A549 (cell line): ENCODE measurements around the gene NFATC2. TPM values are rescaled to one million over a fixed set of nuclear protein-coding genes. Genes with fewer than 3 reads are reported as not detected.

Experiments used
- ATAC-seq, 2 experiments: fragments of 200-7000 bp in 1 of 2; fragments of >200 bp in 1 of 2; cut with Nextera tagmentation in 1 of 2; cut with Tn5 transposase in 1 of 2; 3 replicates each; pipeline versions ENCODE4 v1.8.0 to v1.9.1; 2018 to 2020; ENCODE audit warnings: mild to moderate bottlenecking in 1 of 2, moderate library complexity in 1 of 2
- CTCF ChIA-PET: fragments of 300-600 bp; sonication (Branson Sonifier 250); formaldehyde crosslinking; extraction: SDS; loops from one replicate; lab custom pipeline; 2021; ENCODE audit warnings: antibody characterized with exemption, inconsistent platforms; lab: Yijun Ruan, JAX
- POLR2A ChIA-PET: fragments of 350-600 bp; formaldehyde crosslinking; extraction: SDS; loops from one replicate; lab custom pipeline; 2021; ENCODE audit warnings: antibody characterized with exemption, inconsistent platforms; lab: Yijun Ruan, JAX
- DNase-seq, 2 experiments: peaks; one replicate each; pipeline versions ENCODE4 v3.0.0 to v3.0.0-alpha.2; 2011 to 2016; ENCODE audit warnings: low read depth in 1 of 2, low spot score in 1 of 2
- FAIRE-seq: peaks from 2 replicates; lab custom pipeline; 2011; peaks lifted over from hg19 to GRCh38; lab: Jason Lieb, UNC
- H3K27ac ChIP-seq, 2 experiments: fragments of >200 bp; sonication (Bioruptor Twin); formaldehyde crosslinking; 3 replicates each; pipeline ENCODE4 v1.5.1; 2016 to 2017
- H3K4me1 ChIP-seq: fragments of >200 bp; sonication (Bioruptor Twin); formaldehyde crosslinking; 3 replicates; pipeline ENCODE4 v1.6.1; 2016
- H3K4me2 ChIP-seq: fragments of >200 bp; sonication (Bioruptor Twin); formaldehyde crosslinking; 3 replicates; pipeline ENCODE4 v1.6.1; 2016
- H3K4me3 ChIP-seq: fragments of >200 bp; sonication (Bioruptor Twin); formaldehyde crosslinking; 3 replicates; pipeline ENCODE4 v1.5.1; 2016
- H3K9me3 ChIP-seq: fragments of >200 bp; sonication (Bioruptor Twin); formaldehyde crosslinking; 3 replicates; pipeline ENCODE4 v1.6.1; 2016
- BHLHE40 ChIP-seq: IDR thresholded peaks from 2 replicates; pipeline ENCODE4 v1.6.1; 2012; ENCODE audit warnings: low read depth, low read length, inconsistent platforms
- CBX8 ChIP-seq: fragments of 200-600 bp; sonication (generic); IDR thresholded peaks from 2 replicates; pipeline ENCODE4 v1.6.1; 2016
- CEBPB ChIP-seq, 2 experiments: fragments of >200 bp in 1 of 2; sonication (Bioruptor Twin) in 1 of 2; formaldehyde crosslinking in 1 of 2; IDR thresholded peaks; 2 replicates each; pipeline ENCODE4 v1.6.1; 2012 to 2016
- FOSL2 ChIP-seq, 2 experiments: fragments of 450-650 bp in 1 of 2; fragments of >200 bp in 1 of 2; sonication (Bioruptor Twin) in 1 of 2; formaldehyde crosslinking; IDR thresholded peaks; 2 replicates each; pipeline versions ENCODE4 v1.5.0 to v1.6.1; 2016 to 2020; ENCODE audit warnings: mild to moderate bottlenecking in 1 of 2, moderate library complexity in 1 of 2
- FOXS1 ChIP-seq: fragments of 250-450 bp; sonication (Bioruptor Pico); IDR thresholded peaks from 2 replicates; pipeline ENCODE4 v1.5.0; 2020; ENCODE audit warnings: mild to moderate bottlenecking, moderate library complexity
- NPAS2 ChIP-seq: fragments of 250-450 bp; sonication (Bioruptor Pico); IDR thresholded peaks from 2 replicates; pipeline ENCODE4 v1.8.0; 2022; ENCODE audit warnings: mild to moderate bottlenecking, moderate library complexity, borderline replicate concordance
- NR3C1 ChIP-seq: fragments of >200 bp; sonication (Bioruptor Twin); formaldehyde crosslinking; IDR thresholded peaks from 3 replicates; pipeline ENCODE4 v1.6.1; 2017
- RAD21 ChIP-seq, 2 experiments: fragments of >200 bp in 1 of 2; sonication (Bioruptor Twin) in 1 of 2; formaldehyde crosslinking in 1 of 2; IDR thresholded peaks in 1 of 2; conservative IDR thresholded peaks in 1 of 2; 2 replicates in 1 of 2; 3 replicates in 1 of 2; pipeline ENCODE4 v1.6.1; 2012 to 2018; ENCODE audit warnings: inconsistent platforms in 1 of 2
- WGBS: methylation state at CpG from one replicate; pipeline ENCODE4 v1.1.6; 2017; ENCODE audit errors: missing lambda C conversion rate; 5-methylcytosine and 5-hydroxymethylcytosine counted together
- polyA plus RNA-seq, 4 experiments: library from polyadenylated mRNA; depleted of rRNA in 3 of 4; stranded (reverse); fragments of >200 nt; fragmentation: RNase III in 1 of 4; extraction: RNeasy Plus Mini Kit Qiagen cat#74134 plus additional on column Dnase treatment in 1 of 4; gene quantifications; 2 replicates in 3 of 4; 3 replicates in 1 of 4; pipeline ENCODE4 v1.2.3, GENCODE V29; 2011 to 2017
- TF ChIP-seq, protein P1 (sequence below): IDR thresholded peaks from 2 replicates; pipeline ENCODE4 v1.6.1; 2012; ENCODE audit warnings: low read depth, borderline replicate concordance
- TF ChIP-seq, protein P2 (sequence below): fragments of >200 bp; sonication (Bioruptor Twin); formaldehyde crosslinking; IDR thresholded peaks from 3 replicates; pipeline ENCODE4 v1.6.1; 2016
- TF ChIP-seq, protein P3 (sequence below): IDR thresholded peaks from 2 replicates; pipeline ENCODE4 v1.6.1; 2012

The NFATC2 gene
- polyA plus RNA-seq, 2 of the 4 experiments (the other 2 are of a cell fraction): 0.75 to 1.6 TPM

GRCh38 chr20:51420111-51420510, 122.4 kb downstream of the NFATC2 start (continued):
- TF ChIP-seq FOSL2 (IDR thresholded peaks at IDR 0.05): no peak
- no peak for TF ChIP-seq FOSL2 (CRISPR knock-in tag; IDR thresholded peaks at IDR 0.05)
- TF ChIP-seq, protein P1, sequence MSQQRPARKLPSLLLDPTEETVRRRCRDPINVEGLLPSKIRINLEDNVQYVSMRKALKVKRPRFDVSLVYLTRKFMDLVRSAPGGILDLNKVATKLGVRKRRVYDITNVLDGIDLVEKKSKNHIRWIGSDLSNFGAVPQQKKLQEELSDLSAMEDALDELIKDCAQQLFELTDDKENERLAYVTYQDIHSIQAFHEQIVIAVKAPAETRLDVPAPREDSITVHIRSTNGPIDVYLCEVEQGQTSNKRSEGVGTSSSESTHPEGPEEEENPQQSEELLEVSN: no peak
- no peak for TF ChIP-seq CBX8

- TF ChIP-seq RAD21 (conservative IDR thresholded peaks at IDR 0.05 in 1 of 2, IDR thresholded peaks at IDR 0.05 in 1 of 2): no peak
- CTCF ChIA-PET: no interaction called here
- no peak for FAIRE-seq
- Histone ChIP-seq H3K4me3 (no peak overlapping the region), H3K9me3 (no peaks in the 10 kb centered on the region), H3K4me2 (no peak overlapping the region), H3K27ac (no peak overlapping the region), H3K4me1 (no peaks in the 10 kb centered on the region)
- no peak for DNase-seq
- POLR2A ChIA-PET: no interaction called here
- 84% methylated on average over 4 of the region's 4 CpGs for WGBS
- ATAC-seq: no peak
Observed at GRCh38 chr20:51419646-51420045, 122.9 kb downstream of the NFATC2 start.

DNA sequence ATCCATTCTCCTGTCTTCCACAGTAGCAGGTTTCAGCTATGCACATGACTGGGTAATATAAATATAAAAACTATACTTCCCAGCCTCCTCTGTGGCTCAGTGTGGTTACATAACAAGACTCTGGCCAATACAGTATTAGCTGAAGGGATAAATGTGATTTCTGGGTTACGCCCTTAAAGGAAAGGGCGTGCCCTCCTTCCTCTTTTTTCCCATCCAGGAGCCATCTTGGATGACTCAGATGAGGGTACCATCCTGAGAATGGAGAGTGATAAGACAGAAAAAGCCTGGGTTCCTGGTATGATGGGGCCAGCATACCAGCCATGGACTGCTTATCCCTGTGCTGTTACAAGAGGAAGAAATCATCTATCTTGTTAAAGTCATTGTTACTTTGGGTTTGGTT, 123.3 kb downstream of the NFATC2 start:
- FAIRE-seq (no peak), DNase-seq (no peak)
- no peak overlapping the region for H3K4me2 ChIP-seq
- 97% methylated on average over 2 of the region's 2 CpGs for WGBS
- no peak for TF ChIP-seq NPAS2
- no peak for TF ChIP-seq CEBPB (IDR thresholded peaks at IDR 0.05)
- TF ChIP-seq, all 56 proteins: peak for 0
- ATAC-seq: no peak
- CTCF ChIA-PET: no interaction called here
- no peak overlapping the region for H3K27ac ChIP-seq
- POLR2A ChIA-PET: no interaction called here
- H3K4me1 ChIP-seq: no peaks in the 10 kb centered on the region
- H3K9me3 ChIP-seq: no peaks in the 10 kb centered on the region
- H3K4me3 ChIP-seq: no peak overlapping the region

DNA sequence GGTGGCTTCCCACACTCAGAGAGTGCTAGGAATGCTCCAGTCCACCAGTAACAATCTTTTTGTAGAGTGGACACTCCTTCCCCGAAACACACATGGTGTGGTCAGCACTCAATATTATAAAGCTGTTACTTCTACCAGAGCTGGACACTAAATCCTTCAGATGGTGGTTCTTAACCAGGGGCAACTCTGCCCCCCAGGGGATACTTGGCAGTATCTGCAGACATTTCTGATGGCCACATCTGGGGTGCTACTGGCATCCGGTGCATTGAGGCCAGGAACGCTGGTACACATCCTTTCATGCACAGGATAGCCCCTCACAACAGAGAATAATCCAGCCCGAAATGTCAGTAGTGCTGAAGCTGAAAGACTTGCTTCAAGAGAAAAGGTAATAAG, 124.4 kb downstream of the NFATC2 start:
- Histone ChIP-seq H3K4me2 (no peak overlapping the region), H3K4me3 (no peak overlapping the region), H3K4me1 (no peaks in the 10 kb centered on the region), H3K9me3 (no peaks in the 10 kb centered on the region), H3K27ac (no peak overlapping the region)
- CTCF ChIA-PET: interaction anchor here (0.7 to 2.4 kb wide), 7 partner anchors 36 to 206 kb away, joined by 3 to 12 read pairs (median 4); no protein-coding TSS in a partner anchor
- FAIRE-seq: no peak
- TF ChIP-seq, protein P2, sequence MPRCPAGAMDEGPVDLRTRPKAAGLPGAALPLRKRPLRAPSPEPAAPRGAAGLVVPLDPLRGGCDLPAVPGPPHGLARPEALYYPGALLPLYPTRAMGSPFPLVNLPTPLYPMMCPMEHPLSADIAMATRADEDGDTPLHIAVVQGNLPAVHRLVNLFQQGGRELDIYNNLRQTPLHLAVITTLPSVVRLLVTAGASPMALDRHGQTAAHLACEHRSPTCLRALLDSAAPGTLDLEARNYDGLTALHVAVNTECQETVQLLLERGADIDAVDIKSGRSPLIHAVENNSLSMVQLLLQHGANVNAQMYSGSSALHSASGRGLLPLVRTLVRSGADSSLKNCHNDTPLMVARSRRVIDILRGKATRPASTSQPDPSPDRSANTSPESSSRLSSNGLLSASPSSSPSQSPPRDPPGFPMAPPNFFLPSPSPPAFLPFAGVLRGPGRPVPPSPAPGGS: no peak
- TF ChIP-seq RAD21 (conservative IDR thresholded peaks at IDR 0.05 in 1 of 2, IDR thresholded peaks at IDR 0.05 in 1 of 2): 0 out of 5 replicates have a peak, but pooled peaks of 1 of the 2 experiments have one; percentile 2
- POLR2A ChIA-PET: no interaction called here
- 0 out of 6 replicates have a peak, but pooled peaks of 1 of the 2 experiments have one; percentile 34 for ATAC-seq
- WGBS: 96% methylated on average over 4 of the region's 4 CpGs
- DNase-seq: no peak

GRCh38 chr20:51417250-51418136, 125.0 kb downstream of the NFATC2 start:
- FAIRE-seq (no peak), ATAC-seq (no peak), DNase-seq (no peak)
- ChIA-PET POLR2A (no interaction called here), CTCF (interaction anchor here (0.6 to 2.4 kb wide), 10 partner anchors 9 to 207 kb away, joined by 3 to 12 read pairs (median 4); no protein-coding TSS in a partner anchor)
- Histone ChIP-seq H3K9me3 (no peaks in the 10 kb centered on the region), H3K27ac (no peak overlapping the region), H3K4me1 (no peaks in the 10 kb centered on the region), H3K4me3 (no peak overlapping the region), H3K4me2 (no peak overlapping the region)
- 91% methylated on average over 21 of the region's 21 CpGs for WGBS
- TF ChIP-seq FOXS1 (CRISPR knock-in tag): no peak
- TF ChIP-seq NR3C1: no peak
- TF ChIP-seq BHLHE40: no peak
- TF ChIP-seq, protein P3, sequence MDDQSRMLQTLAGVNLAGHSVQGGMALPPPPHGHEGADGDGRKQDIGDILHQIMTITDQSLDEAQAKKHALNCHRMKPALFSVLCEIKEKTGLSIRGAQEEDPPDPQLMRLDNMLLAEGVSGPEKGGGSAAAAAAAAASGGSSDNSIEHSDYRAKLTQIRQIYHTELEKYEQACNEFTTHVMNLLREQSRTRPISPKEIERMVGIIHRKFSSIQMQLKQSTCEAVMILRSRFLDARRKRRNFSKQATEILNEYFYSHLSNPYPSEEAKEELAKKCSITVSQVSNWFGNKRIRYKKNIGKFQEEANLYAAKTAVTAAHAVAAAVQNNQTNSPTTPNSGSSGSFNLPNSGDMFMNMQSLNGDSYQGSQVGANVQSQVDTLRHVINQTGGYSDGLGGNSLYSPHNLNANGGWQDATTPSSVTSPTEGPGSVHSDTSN: no peak
